ENCODE results near the gene SRPK1. TPM values are rescaled to one million over a fixed set of nuclear protein-coding genes. Genes with fewer than 3 reads are reported as not detected.

SRPK1 gene
- total RNA-seq, 1 experiment from 2014 or later, result 89.4 TPM

DNA sequence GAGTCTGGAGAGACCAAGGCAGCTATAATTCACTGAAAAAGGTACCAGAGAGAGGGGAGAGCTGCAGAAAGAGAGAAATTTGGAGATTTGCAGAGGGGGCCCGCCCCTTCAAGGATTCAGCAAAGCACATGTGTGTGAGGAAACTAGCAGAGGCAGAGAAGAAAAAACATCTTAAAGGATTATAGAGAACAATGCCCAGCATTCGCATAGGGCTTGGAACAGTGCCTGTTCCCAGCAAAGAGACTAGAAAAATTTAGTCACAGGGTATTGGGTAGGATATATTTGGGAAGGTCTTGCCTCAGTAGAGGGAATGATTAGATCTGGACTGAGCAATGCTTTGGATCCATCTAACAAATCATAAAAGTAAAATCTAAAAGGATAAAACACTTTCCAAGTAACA, 44.0 kb downstream of the SRPK1 start:
- no peaks in the 10 kb centered on the region for H4K20me1 ChIP-seq (ENCODE audit: insufficient read depth)
- DNase-seq (ENCODE audit: low read depth, low spot score), result no peak
- CTCF ChIA-PET, result no interaction called here
- H3K4me2 ChIP-seq (ENCODE audit: low read length), result no peak overlapping the region
- H3K27ac ChIP-seq (ENCODE audit: low read depth, low read length), result no peak overlapping the region
- no peak for ATAC-seq
- RAD21 ChIA-PET (ENCODE audit: low non-redundant PET in 1 of 2, low total read pairs in 2 of 2, uncharacterized antibody in 2 of 2, unreplicated experiment in 2 of 2), result no interaction called here
- intact Hi-C loops (cut with micrococcal nuclease), result no loop called here
- H3K9me3 ChIP-seq (ENCODE audit: control insufficient read depth in 1 of 2, insufficient read depth in 1 of 2, low read depth in 1 of 2, low read length in 2 of 2), result peaks cover 0 to 3% of the 10 kb centered on the region in 2 experiments; a peak in 1 of 4 replicates
- BruUV-seq (replicated peaks), result no TSS peak
- H3K79me2 ChIP-seq (ENCODE audit: insufficient read depth, low read length), result peaks cover 55% of the 10 kb centered on the region
- H3K27me3 ChIP-seq (ENCODE audit: insufficient read depth, low read length), result no peaks in the 10 kb centered on the region
- H3K9ac ChIP-seq (ENCODE audit: low read length), result no peak overlapping the region
- no peak overlapping the region for H2AFZ ChIP-seq (ENCODE audit: low read depth, low read length, poor library complexity, severe bottlenecking)
- POLR2A ChIA-PET, result no interaction called here
- TF ChIP-seq SRF (IDR thresholded peaks at IDR 0.05; ENCODE audit: low read depth) (no peak), EZH2phosphoT487 (IDR thresholded peaks at IDR 0.05; ENCODE audit: borderline replicate concordance) (no peak), REST (IDR thresholded peaks at IDR 0.05; ENCODE audit: low read depth) (no peak), SIN3A (IDR thresholded peaks at IDR 0.05; ENCODE audit: low read depth) (no peak), YY1 (IDR thresholded peaks at IDR 0.05; ENCODE audit: extremely low read depth, insufficient replicate concordance, low read depth, low read length) (no peak), ZNF274 (IDR thresholded peaks at IDR 0.05; ENCODE audit: low read depth, low read length) (no peak)
- TF ChIP-seq, protein P1, sequence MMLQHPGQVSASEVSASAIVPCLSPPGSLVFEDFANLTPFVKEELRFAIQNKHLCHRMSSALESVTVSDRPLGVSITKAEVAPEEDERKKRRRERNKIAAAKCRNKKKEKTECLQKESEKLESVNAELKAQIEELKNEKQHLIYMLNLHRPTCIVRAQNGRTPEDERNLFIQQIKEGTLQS (IDR thresholded peaks at IDR 0.05), result no peak
- TF ChIP-seq, protein P2, sequence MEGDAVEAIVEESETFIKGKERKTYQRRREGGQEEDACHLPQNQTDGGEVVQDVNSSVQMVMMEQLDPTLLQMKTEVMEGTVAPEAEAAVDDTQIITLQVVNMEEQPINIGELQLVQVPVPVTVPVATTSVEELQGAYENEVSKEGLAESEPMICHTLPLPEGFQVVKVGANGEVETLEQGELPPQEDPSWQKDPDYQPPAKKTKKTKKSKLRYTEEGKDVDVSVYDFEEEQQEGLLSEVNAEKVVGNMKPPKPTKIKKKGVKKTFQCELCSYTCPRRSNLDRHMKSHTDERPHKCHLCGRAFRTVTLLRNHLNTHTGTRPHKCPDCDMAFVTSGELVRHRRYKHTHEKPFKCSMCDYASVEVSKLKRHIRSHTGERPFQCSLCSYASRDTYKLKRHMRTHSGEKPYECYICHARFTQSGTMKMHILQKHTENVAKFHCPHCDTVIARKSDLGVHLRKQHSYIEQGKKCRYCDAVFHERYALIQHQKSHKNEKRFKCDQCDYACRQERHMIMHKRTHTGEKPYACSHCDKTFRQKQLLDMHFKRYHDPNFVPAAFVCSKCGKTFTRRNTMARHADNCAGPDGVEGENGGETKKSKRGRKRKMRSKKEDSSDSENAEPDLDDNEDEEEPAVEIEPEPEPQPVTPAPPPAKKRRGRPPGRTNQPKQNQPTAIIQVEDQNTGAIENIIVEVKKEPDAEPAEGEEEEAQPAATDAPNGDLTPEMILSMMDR (IDR thresholded peaks at IDR 0.05 in 2 of 3, conservative IDR thresholded peaks at IDR 0.05 in 1 of 3; ENCODE audit: borderline replicate concordance in 1 of 3, insufficient read depth in 1 of 3, low read depth in 2 of 3, low read length in 2 of 3), result no peak
- TF ChIP-seq, protein P3, sequence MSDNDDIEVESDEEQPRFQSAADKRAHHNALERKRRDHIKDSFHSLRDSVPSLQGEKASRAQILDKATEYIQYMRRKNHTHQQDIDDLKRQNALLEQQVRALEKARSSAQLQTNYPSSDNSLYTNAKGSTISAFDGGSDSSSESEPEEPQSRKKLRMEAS (IDR thresholded peaks at IDR 0.05), result no peak
- no peaks in the 10 kb centered on the region for H3K9me2 ChIP-seq (ENCODE audit: insufficient read depth)
- H3K36me3 ChIP-seq (ENCODE audit: control insufficient read depth in 1 of 2, insufficient read depth in 2 of 2, low read length in 2 of 2), result peaks cover 15 to 39% of the 10 kb centered on the region in 2 experiments
- no peaks in the 10 kb centered on the region for H3K4me1 ChIP-seq (ENCODE audit: control insufficient read depth in 1 of 2, insufficient read depth in 2 of 2, low read length in 2 of 2)
- H3K4me3 ChIP-seq (replicated peaks in 1 of 2; ENCODE audit: low read depth in 1 of 2, low read length in 2 of 2), result no peak overlapping the region

Data from HCT116 (cell line).